H1 (cell line): ENCODE measurements around the gene KAT2A. TPM values are rescaled to one million over a fixed set of nuclear protein-coding genes. Genes with fewer than 3 reads are reported as not detected.

Source experiments
- CTCF ChIA-PET: fragments of 300-600 bp; sonication (Branson Sonifier 250); formaldehyde crosslinking; loops from one replicate; lab custom pipeline; 2021; ENCODE audit not compliant: partially characterized antibody; lab: Charles Lee
- POLR2A ChIA-PET: fragments of 300-600 bp; sonication (Branson Sonifier 250); formaldehyde crosslinking; loops from one replicate; lab custom pipeline; 2021; ENCODE audit warnings: inconsistent platforms; ENCODE audit not compliant: partially characterized antibody; lab: Charles Lee
- DNase-seq, 2 experiments: peaks; one replicate each; pipeline versions ENCODE4 v3.0.0 to v3.0.0-alpha.2; 2010 to 2022; ENCODE audit warnings: low spot score in 2 of 2, low read depth in 1 of 2, mixed read lengths in 1 of 2
- FAIRE-seq: peaks from 2 replicates; lab custom pipeline; 2011; peaks lifted over from hg19 to GRCh38; lab: Jason Lieb, UNC
- H2AFZ ChIP-seq: 2 replicates; pipeline ENCODE4 v1.8.1; 2012; ENCODE audit warnings: low read length, inconsistent platforms
- H2AK5ac ChIP-seq: 2 replicates; pipeline ENCODE4 v1.6.1; 2013; ENCODE audit warnings: low read depth, low read length
- H2BK120ac ChIP-seq: replicated peaks from 2 replicates; pipeline ENCODE3; 2013; ENCODE audit warnings: low read depth, low read length, inconsistent platforms
- H2BK12ac ChIP-seq: 2 replicates; pipeline ENCODE4 v1.6.1; 2013; ENCODE audit warnings: low read depth, low read length
- H2BK15ac ChIP-seq: 2 replicates; pipeline ENCODE4 v1.6.1; 2013; ENCODE audit warnings: low read length
- H2BK20ac ChIP-seq: 2 replicates; pipeline ENCODE4 v1.6.1; 2013; ENCODE audit warnings: low read length
- H2BK5ac ChIP-seq: 2 replicates; pipeline ENCODE4 v1.6.1; 2013; ENCODE audit warnings: low read depth, low read length
- H3K14ac ChIP-seq: 2 replicates; pipeline ENCODE4 v1.6.1; 2013; ENCODE audit warnings: inconsistent platforms; ENCODE audit not compliant: insufficient read length
- H3K18ac ChIP-seq: 2 replicates; pipeline ENCODE4 v1.6.1; 2013; ENCODE audit warnings: low read length; ENCODE audit errors: extremely low read depth
- H3K23ac ChIP-seq: 2 replicates; pipeline ENCODE4 v1.6.1; 2013; ENCODE audit warnings: inconsistent platforms; ENCODE audit not compliant: insufficient read length
- H3K23me2 ChIP-seq: 2 replicates; pipeline ENCODE4 v1.6.1; 2013; ENCODE audit warnings: low read depth, low read length
- H3K27ac ChIP-seq: 2 replicates; pipeline ENCODE4 v1.6.1; 2011; ENCODE audit warnings: low read depth, low read length, inconsistent platforms
- H3K27me3 ChIP-seq, 4 experiments: replicated peaks in 1 of 4; 1 replicate in 1 of 4; 2 replicates in 3 of 4; pipeline versions ENCODE4 v1.6.1 to v1.8.1; 2011 to 2013; ENCODE audit warnings: low read length in 3 of 4, mild to moderate bottlenecking in 3 of 4, inconsistent platforms in 2 of 4, mixed read lengths in 2 of 4, moderate library complexity in 1 of 4; ENCODE audit not compliant: control insufficient read depth in 3 of 4, insufficient read depth in 3 of 4; ENCODE audit errors: extremely low read depth in 1 of 4
- H3K36me3 ChIP-seq, 4 experiments: 2 replicates each; pipeline versions ENCODE4 v1.6.1 to v1.8.1; 2011 to 2013; ENCODE audit warnings: mild to moderate bottlenecking in 4 of 4, low read length in 3 of 4, moderate library complexity in 2 of 4, control low read depth in 1 of 4, inconsistent platforms in 1 of 4; ENCODE audit not compliant: insufficient read depth in 4 of 4, control insufficient read depth in 2 of 4
- H3K4ac ChIP-seq: replicated peaks from 2 replicates; pipeline ENCODE3; 2013; ENCODE audit warnings: low read length, low read depth, mixed read lengths, inconsistent platforms; ENCODE audit not compliant: insufficient read length
- H3K4me1 ChIP-seq, 4 experiments: replicated peaks in 1 of 4; 1 replicate in 1 of 4; 2 replicates in 3 of 4; pipeline versions ENCODE4 v1.6.1 to v1.8.1; 2011 to 2013; ENCODE audit warnings: low read length in 3 of 4, inconsistent platforms in 2 of 4, mixed read lengths in 1 of 4; ENCODE audit not compliant: insufficient read depth in 4 of 4, control insufficient read depth in 3 of 4
- H3K4me2 ChIP-seq, 2 experiments: 2 replicates each; pipeline versions ENCODE4 v1.6.1 to v1.8.1; 2011 to 2013; ENCODE audit warnings: low read depth in 2 of 2, low read length in 2 of 2, control low read depth in 1 of 2, inconsistent platforms in 1 of 2, mild to moderate bottlenecking in 1 of 2; ENCODE audit not compliant: insufficient read depth in 1 of 2
- H3K4me3 ChIP-seq, 4 experiments: fragments of 200-600, 300-600 bp in 1 of 4; sonication (generic), shearing (Covaris generic), sonication (Bioruptor Twin) in 1 of 4; 2 replicates each; pipeline versions ENCODE4 v1.5.1 to v1.8.1; 2011 to 2016; ENCODE audit warnings: low read length in 4 of 4, low read depth in 3 of 4, control low read depth in 2 of 4, inconsistent platforms in 2 of 4, mild to moderate bottlenecking in 2 of 4, mixed read lengths in 1 of 4, moderate library complexity in 1 of 4; ENCODE audit not compliant: insufficient read depth in 2 of 4; ENCODE audit errors: extremely low read depth in 1 of 4
- H3K56ac ChIP-seq: replicated peaks from 2 replicates; pipeline ENCODE3; 2013; ENCODE audit warnings: low read depth, mild to moderate bottlenecking, mixed read lengths, low read length, inconsistent platforms; ENCODE audit not compliant: insufficient read length
- H3K79me1 ChIP-seq: 2 replicates; pipeline ENCODE4 v1.6.1; 2013; ENCODE audit warnings: low read depth, low read length, control low read depth
- H3K79me2 ChIP-seq, 2 experiments: 2 replicates each; pipeline versions ENCODE4 v1.6.1 to v1.8.1; 2012 to 2013; ENCODE audit warnings: low read length in 2 of 2, mild to moderate bottlenecking in 2 of 2, inconsistent platforms in 1 of 2; ENCODE audit not compliant: insufficient read depth in 2 of 2, control insufficient read depth in 1 of 2
- H3K9ac ChIP-seq, 4 experiments: replicated peaks in 1 of 4; 1 replicate in 1 of 4; 2 replicates in 3 of 4; pipeline versions ENCODE4 v1.6.1 to v1.8.1; 2011 to 2013; ENCODE audit warnings: low read depth in 3 of 4, low read length in 3 of 4, control low read depth in 2 of 4, mild to moderate bottlenecking in 2 of 4, moderate library complexity in 2 of 4, inconsistent platforms in 1 of 4; ENCODE audit errors: extremely low read depth in 1 of 4
- H3K9me3 ChIP-seq, 2 experiments: 2 replicates each; pipeline versions ENCODE4 v1.6.1 to v1.8.1; 2012 to 2013; ENCODE audit warnings: mild to moderate bottlenecking in 2 of 2, moderate library complexity in 2 of 2, control low read depth in 1 of 2, inconsistent platforms in 1 of 2, low read depth in 1 of 2, low read length in 1 of 2, mixed read lengths in 1 of 2; ENCODE audit not compliant: insufficient read depth in 2 of 2
- H4K20me1 ChIP-seq, 2 experiments: replicated peaks in 1 of 2; 2 replicates each; pipeline versions ENCODE3 to v1.8.1; 2011 to 2013; ENCODE audit warnings: inconsistent platforms in 2 of 2, low read length in 2 of 2, mild to moderate bottlenecking in 1 of 2; ENCODE audit not compliant: insufficient read depth in 2 of 2, control insufficient read depth in 1 of 2
- H4K5ac ChIP-seq: 2 replicates; pipeline ENCODE4 v1.6.1; 2013; ENCODE audit warnings: low read length, low read depth, mixed read lengths, inconsistent platforms; ENCODE audit not compliant: insufficient read length
- H4K8ac ChIP-seq: 2 replicates; pipeline ENCODE4 v1.8.0; 2013; ENCODE audit warnings: mild to moderate bottlenecking, moderate library complexity, low read length, inconsistent platforms; ENCODE audit not compliant: insufficient read depth; ENCODE audit errors: extremely low read depth
- H4K91ac ChIP-seq: replicated peaks from 2 replicates; pipeline ENCODE3; 2013; ENCODE audit warnings: low read length, mixed read lengths, inconsistent platforms; ENCODE audit not compliant: insufficient read length
- KDM1A ChIP-seq: fragments of 200-600, 300-600 bp; sonication (generic); IDR thresholded peaks from 2 replicates; pipeline ENCODE4 v1.7.1; 2016; ENCODE audit warnings: mild to moderate bottlenecking, low read length, borderline replicate concordance
- KDM4A ChIP-seq: IDR thresholded peaks from one replicate; pipeline ENCODE4 v1.7.1; 2012; ENCODE audit warnings: low read depth, mild to moderate bottlenecking, moderate library complexity, low read length, inconsistent platforms; ENCODE audit not compliant: severe bottlenecking
- MAFK ChIP-seq: IDR thresholded peaks from 2 replicates; pipeline ENCODE4 v1.6.1; 2012; ENCODE audit warnings: low read depth, mild to moderate bottlenecking, improper control_type of control experiment, low read length
- MAX ChIP-seq: IDR thresholded peaks from 2 replicates; pipeline ENCODE4 v1.6.1; 2012; ENCODE audit warnings: inconsistent platforms
- POU5F1 ChIP-seq: IDR thresholded peaks from 2 replicates; pipeline ENCODE4 v1.6.1; 2011; ENCODE audit warnings: low read depth, mild to moderate bottlenecking, low read length, moderate library complexity
- RAD21 ChIP-seq, 2 experiments: IDR thresholded peaks in 1 of 2; conservative IDR thresholded peaks in 1 of 2; 2 replicates each; pipeline ENCODE4 v1.6.1; 2011; ENCODE audit warnings: low read depth in 2 of 2, low read length in 2 of 2, improper control_type of control experiment in 1 of 2, inconsistent platforms in 1 of 2, mild to moderate bottlenecking in 1 of 2, moderate library complexity in 1 of 2
- SIN3A ChIP-seq, 2 experiments: IDR thresholded peaks in 1 of 2; conservative IDR thresholded peaks in 1 of 2; 2 replicates each; pipeline ENCODE4 v1.6.1; 2011 to 2012; ENCODE audit warnings: low read length in 2 of 2, improper control_type of control experiment in 1 of 2, low read depth in 1 of 2, mild to moderate bottlenecking in 1 of 2
- YY1 ChIP-seq: IDR thresholded peaks from 2 replicates; pipeline ENCODE4 v1.6.1; 2011; ENCODE audit warnings: low read depth, mild to moderate bottlenecking, low read length
- WGBS, 2 experiments: shearing (Covaris generic) in 1 of 2; methylation state at CpG; one replicate each; pipeline versions ENCODE4 v1.1.6 to v1.1.7; 2013 to 2015; ENCODE audit warnings: low lambda C conversion rate in 2 of 2, mixed read lengths in 2 of 2, inconsistent platforms in 1 of 2, low coverage in 1 of 2, missing lambda C conversion rate in 1 of 2; ENCODE audit not compliant: insufficient replicate concordance in 2 of 2, insufficient coverage in 1 of 2, insufficient read length in 1 of 2; ENCODE audit errors: extremely low coverage in 1 of 2, missing lambda C conversion rate in 1 of 2; 5-methylcytosine and 5-hydroxymethylcytosine counted together
- polyA plus RNA-seq, 7 experiments: library from polyadenylated mRNA; depleted of rRNA in 3 of 7; stranded (reverse) in 5 of 7; unstranded in 2 of 7; fragments of >200 nt in 5 of 7; fragments of 200-250 nt in 2 of 7; gene quantifications; 1 replicate in 5 of 7; 2 replicates in 1 of 7; 4 replicates in 1 of 7; pipeline versions ENCODE4 v1.2.1 to v1.2.3, GENCODE V29; 2011 to 2013; ENCODE audit warnings: missing spikeins in 2 of 7, mixed read lengths in 2 of 7
- total RNA-seq: library from RNA; stranded (reverse); fragmentation: NEBNext Ultra II Directional; extraction: Animal tissue kit (Norgen Biotek cat#: 25700); gene quantifications from 2 replicates; pipeline ENCODE4 v1.2.1, GENCODE V29; 2021

The KAT2A gene
- total and polyA plus RNA-seq, 2 of the 8 experiments (the other 6 are each of a cell fraction or from before 2014, with no cell fraction given): 34.2 to 40.1 TPM

DNA sequence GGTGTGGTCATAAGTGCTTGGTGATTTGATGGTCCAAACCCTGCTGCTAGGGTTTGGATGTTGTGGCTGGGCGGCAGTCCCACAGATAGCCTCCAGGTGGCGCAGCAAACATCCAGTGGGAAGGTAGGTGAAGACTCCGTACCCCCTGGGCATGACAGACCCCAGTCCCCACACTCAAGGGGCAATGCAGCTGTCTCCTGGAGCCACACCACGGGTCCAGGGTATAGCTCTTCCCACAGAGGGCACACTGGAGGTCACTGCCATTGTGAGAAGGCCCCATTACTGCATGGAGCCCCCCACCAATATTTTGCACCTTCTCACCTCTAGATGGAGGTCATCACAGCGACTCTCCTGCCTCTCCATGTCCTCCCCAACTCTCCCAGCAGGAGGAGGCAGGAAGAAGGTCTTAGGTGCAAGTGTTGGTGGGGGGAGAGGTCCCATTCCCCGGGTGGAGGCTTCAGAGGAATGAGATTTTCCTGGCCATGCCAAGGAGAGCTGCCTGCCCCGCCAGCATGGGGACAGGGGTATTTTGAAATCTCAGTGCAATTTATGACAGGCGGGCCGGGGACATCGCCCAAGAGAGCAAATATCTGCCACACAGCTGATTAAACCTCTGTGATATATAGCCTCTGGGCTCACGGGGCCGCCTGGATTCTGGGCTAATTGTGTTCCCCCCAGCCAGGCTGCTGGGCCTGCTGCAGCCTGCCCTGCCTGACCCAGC is 53.6 kb downstream of the KAT2A start:
- H4K8ac ChIP-seq: no peak overlapping the region
- no peak overlapping the region for H3K4ac ChIP-seq
- no peak overlapping the region for H3K27ac ChIP-seq
- no peak overlapping the region for H2BK15ac ChIP-seq
- peak overlapping the region in 1 of 2 experiments; percentile 18; a peak in 1 of 4 replicates for H3K4me2 ChIP-seq
- no peak overlapping the region for H2AK5ac ChIP-seq
- no peak overlapping the region for H2BK20ac ChIP-seq
- peaks cover 0 to 12% (median 5%) of the 10 kb centered on the region in 4 experiments; a peak in 6 of 7 replicates for H3K4me1 ChIP-seq
- H3K14ac ChIP-seq: no peak overlapping the region
- DNase-seq (peak in 1 of 2 experiments; percentile 96), FAIRE-seq (peak; percentile 78)
- no peak overlapping the region for H3K4me3 ChIP-seq
- H3K36me3 ChIP-seq: no peaks in the 10 kb centered on the region
- H2BK12ac ChIP-seq: peak overlapping the region; percentile 79; the same call in 1 of the 2 replicates
- H3K79me2 ChIP-seq: no peaks in the 10 kb centered on the region
- no peak overlapping the region for H2AFZ ChIP-seq
- H4K5ac ChIP-seq: no peak overlapping the region
- ChIA-PET POLR2A (interaction anchor here (1.1 to 1.4 kb wide), 3 partner anchors 37 to 54 kb away, joined by 3 to 4 read pairs (median 3); partner anchors contain the start of gene KAT2A), CTCF (interaction anchor here (0.6 to 17.0 kb wide), 38 partner anchors 9 to 1800 kb away, joined by 3 to 381 read pairs (median 7); partner anchors contain the start of genes DHX58, DNAJC7, HSPB9 and KAT2A)
- H3K27me3 ChIP-seq: no peaks in the 10 kb centered on the region; a peak in 2 of 7 replicates
- no peak overlapping the region for H3K56ac ChIP-seq
- H3K23me2 ChIP-seq: peaks cover under 1% of the 10 kb centered on the region
- H4K20me1 ChIP-seq: no peaks in the 10 kb centered on the region
- no peak overlapping the region for H3K9ac ChIP-seq
- no peaks in the 10 kb centered on the region for H3K79me1 ChIP-seq
- no peak overlapping the region for H2BK120ac ChIP-seq
- H2BK5ac ChIP-seq: no peak overlapping the region
- H4K91ac ChIP-seq: no peak overlapping the region
- H3K9me3 ChIP-seq: no peaks in the 10 kb centered on the region
- H3K23ac ChIP-seq: no peak overlapping the region
- WGBS, 2 experiments: 55% methylated on average over 12 of the region's 12 CpGs; no CpG with 5 or more reads in 1 of the 2 experiments
- no peak overlapping the region for H3K18ac ChIP-seq
- TF ChIP-seq POU5F1: no peak
- TF ChIP-seq SIN3A (conservative IDR thresholded peaks at IDR 0.05 in 1 of 2, IDR thresholded peaks at IDR 0.05 in 1 of 2; ENCODE audit: low read depth in 1 of 2, low read length in 2 of 2): no peak; a peak in 1 of 4 replicates
- 0 out of 2 replicates have a peak, but pooled peaks have one; percentile 57 for TF ChIP-seq YY1
- no peak; the same call in 1 of the 2 replicates for TF ChIP-seq MAX
- no peak for TF ChIP-seq MAFK
- no peak for TF ChIP-seq KDM4A
- TF ChIP-seq KDM1A: peak; percentile 25; the same call in 1 of the 2 replicates
- peak; percentile 60 to 62 for TF ChIP-seq RAD21 (IDR thresholded peaks at IDR 0.05 in 1 of 2, conservative IDR thresholded peaks at IDR 0.05 in 1 of 2; ENCODE audit: low read depth in 2 of 2, low read length in 2 of 2)
